Fibroblast of lung (primary cell): ENCODE measurements around the gene RPH3AL.

Experiments
- CTCF ChIP-seq, 2 donors: IDR thresholded peaks in 1 of 2; conservative IDR thresholded peaks in 1 of 2; 1 replicate in 1 of 2; 2 replicates in 1 of 2; pipeline ENCODE4 v1.5.1; 2011 to 2012; ENCODE audit warnings: low read length in 2 of 2, control low read depth in 1 of 2, inconsistent platforms in 1 of 2, low read depth in 1 of 2, mild to moderate bottlenecking in 1 of 2
- EZH2 ChIP-seq: IDR thresholded peaks from 2 replicates; pipeline ENCODE4 v1.5.1; 2012; ENCODE audit warnings: low read length, control low read depth, mild to moderate bottlenecking; ENCODE audit errors: missing control alignments

GRCh38 chr17:237406-237955 lies 115.1 kb downstream of the RPH3AL start:
- TF ChIP-seq CTCF (conservative IDR thresholded peaks at IDR 0.05 in 1 of 2, IDR thresholded peaks at IDR 0.05 in 1 of 2; ENCODE audit: low read depth in 1 of 2, low read length in 2 of 2): no peak
- TF ChIP-seq EZH2: no peak
